Stimulated activated CD4-positive, alpha-beta T cell treated with anti-CD3 and anti-CD28 coated beads, TNF-alpha, amount 100 ng/mL, for 4 hours (primary cell): ENCODE measurements around the gene ADK.
"Not testable (repeated sequence)": the region's sequence is repeated elsewhere in the genome, so short reads cannot be mapped to it uniquely, and the experiment has no call there.

Experiments used
- DNase-seq, 3 experiments: peaks; one replicate each; pipeline ENCODE4 v3.0.0-alpha.2; 2020; ENCODE audit warnings: low read depth in 3 of 3

ADK gene

DNA sequence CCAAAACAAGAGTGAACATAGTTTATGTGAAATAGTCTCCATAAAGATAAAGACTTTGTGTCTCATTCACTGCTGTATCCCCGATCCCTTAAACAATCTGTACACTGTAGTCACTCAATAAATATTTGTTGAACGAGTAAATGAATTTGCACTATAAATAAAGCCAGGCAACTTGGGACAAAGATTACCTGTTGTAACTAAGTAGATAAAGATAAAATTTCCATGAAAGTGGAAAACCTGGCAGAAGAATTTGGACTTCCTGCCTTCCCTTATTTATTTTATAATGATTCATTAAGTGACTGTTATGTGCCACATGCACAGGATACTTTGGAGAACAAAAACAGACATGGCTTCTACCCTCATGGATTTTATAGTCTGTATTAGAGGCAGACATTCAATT is 397.7 kb downstream of the ADK start:
- DNase-seq: no peak

DNA sequence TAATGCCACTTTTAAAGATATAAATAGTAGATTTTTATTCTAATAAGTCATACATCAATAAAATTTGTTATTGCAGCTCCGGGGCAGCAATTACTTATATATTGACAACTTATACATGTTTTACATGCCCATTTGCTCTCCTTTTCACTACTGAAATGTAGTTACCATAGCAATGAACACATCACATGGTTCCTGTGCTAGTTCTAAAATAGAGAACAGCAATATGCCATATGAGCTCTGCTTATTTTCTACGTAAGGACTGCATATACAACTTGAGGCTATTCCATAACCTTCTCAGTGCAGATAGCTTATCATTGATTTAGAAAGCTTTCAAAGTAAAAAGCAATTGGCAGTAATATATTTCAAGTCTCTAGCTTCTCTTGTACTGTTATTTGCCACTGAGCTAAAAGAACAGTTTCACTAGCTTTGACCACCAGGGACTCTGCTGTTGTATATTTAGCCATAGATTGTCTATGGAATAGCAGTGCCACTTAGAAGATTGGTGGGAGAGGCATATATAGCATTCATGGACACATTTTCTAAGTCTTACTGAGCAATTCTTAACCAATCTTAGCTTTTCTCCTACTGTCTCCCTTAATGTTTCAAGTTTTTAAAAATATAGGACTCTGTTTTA is 405.2 kb downstream of the ADK start:
- DNase-seq: no peak

DNA sequence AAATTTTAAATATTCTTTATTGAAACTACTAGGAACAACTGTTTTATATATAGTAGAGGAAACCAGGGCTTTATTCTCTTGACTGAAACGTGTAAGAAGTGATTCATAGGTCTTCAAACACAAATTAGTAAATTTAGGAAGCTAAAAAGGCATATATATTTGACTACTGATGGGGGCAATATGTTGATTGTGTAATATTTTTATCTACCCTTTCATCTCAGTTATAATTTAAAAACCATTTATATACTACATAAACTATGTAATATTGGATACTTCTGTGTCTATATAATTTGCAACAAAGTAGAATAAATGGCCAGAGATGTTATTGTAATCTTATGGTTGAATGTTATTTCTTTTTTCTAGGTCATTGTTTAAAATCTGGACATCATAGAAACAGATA is 406.1 kb downstream of the ADK start:
- DNase-seq: no peak

- DNase-seq: no peak
These were observed 407.4 kb downstream of the ADK start for GRCh38 chr10:74558403-74558802.

GRCh38 chr10:74558897-74559296 is 407.9 kb downstream of the ADK start:
- no peak for DNase-seq

GRCh38 chr10:74568896-74569295 is 417.9 kb downstream of the ADK start:
- DNase-seq: not testable (repeated sequence)

DNA sequence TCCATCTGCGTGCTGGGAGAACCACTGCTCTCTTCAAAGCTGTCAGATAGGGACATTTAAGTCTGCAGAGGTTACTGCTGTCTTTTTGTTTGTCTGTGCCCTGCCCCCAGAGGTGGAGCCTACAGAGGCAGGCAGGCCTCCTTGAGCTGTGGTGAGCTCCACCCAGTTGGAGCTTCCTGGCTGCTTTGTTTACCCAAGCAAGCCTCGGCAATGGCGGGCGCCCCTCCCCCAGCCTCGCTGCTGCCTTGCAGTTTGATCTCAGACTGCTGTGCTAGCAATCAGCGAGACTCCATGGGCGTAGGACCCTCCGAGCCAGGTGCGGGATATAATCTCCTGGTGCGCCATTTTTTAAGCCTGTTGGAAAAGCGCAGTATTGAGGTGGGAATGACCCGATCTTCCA is 422.5 kb downstream of the ADK start:
- not testable (repeated sequence) for DNase-seq

DNA sequence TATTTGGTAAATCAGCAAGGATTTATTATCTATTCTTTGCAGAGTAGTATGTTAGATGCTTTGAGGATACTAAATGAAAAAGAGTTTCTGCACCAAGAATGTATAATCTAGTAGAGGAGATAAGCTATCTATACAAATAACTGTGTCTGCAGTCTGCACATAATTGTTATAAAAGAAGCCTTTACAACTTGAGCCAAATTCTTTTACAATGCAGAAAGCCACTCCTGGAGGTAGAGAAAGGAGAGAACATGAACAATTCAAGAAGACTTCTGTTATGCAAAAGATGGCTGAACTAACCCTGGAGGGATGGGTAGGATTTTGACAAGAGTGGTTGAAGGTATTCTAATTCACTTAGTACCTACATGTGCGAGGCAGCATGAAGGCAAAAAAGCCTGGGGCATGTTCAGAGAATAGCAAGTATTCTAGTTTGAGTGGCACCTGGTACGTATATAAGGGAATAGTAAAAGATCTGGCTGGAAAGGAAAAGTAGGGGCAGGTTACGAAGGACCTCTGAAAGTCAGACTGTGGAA is 424.2 kb downstream of the ADK start:
- DNase-seq: no peak

DNA sequence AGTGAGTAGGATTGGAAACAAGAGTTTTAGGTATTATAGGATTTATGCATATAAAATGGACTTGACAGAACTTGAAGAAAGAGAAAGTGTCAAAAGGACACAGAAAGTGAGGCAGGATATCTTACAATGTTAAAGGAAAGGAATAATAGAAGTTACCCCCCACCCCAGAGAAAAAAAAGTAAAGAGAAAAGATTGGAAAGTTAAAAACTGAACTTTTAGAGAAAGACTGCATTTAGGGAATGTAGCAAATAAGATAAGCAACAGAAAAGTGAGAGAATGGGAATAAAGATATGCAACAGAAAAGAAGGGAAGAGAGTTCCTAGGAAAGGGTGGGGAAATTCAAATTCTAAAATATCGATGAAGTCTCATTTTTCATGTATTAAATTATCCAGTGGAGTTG is 424.9 kb downstream of the ADK start:
- DNase-seq: no peak

- DNase-seq: no peak
These were observed 425.6 kb downstream of the ADK start for GRCh38 chr10:74576586-74576985.

DNA sequence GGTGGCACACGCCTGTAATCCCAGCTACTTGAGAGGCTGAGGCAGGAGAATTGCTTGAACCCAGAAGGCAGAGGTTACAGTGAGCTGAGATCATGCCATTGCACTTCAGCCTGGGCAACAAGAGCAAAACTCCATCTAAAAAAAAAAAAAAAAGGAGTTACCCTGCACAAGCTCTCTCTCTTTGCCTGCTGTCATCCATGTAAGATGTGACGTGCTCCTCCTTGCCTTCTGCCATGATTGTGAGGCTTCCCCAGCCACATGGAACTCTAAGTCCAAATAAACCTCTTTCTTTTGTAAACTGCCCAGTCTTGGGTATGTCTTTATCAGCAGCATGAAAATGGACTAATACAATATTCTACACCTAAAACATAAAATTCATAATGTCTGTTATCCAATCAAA is 429.4 kb downstream of the ADK start:
- not testable (repeated sequence) for DNase-seq

DNA sequence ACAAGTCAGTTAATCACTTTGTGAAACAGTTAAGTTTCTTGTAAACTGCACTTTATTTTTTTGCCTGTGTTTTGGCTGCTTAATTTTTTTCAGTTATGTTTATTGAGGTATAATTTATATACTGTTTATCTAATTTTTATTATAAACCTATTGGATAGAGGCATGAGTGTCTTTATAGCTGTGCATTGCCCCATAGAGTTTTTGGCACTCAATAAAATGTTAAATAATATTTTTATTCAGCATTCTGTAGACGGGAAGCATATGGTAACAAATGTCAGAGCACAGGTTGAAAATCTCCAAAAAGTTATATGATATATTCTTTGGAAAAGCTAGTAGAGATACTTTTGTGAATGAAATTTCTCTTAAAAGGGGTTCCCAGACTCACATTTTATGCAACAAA is 431.5 kb downstream of the ADK start:
- DNase-seq: no peak

GRCh38 chr10:74585231-74586087 is 434.4 kb downstream of the ADK start:
- peak in 2 of 3 experiments; percentile 6 to 9 for DNase-seq

DNA sequence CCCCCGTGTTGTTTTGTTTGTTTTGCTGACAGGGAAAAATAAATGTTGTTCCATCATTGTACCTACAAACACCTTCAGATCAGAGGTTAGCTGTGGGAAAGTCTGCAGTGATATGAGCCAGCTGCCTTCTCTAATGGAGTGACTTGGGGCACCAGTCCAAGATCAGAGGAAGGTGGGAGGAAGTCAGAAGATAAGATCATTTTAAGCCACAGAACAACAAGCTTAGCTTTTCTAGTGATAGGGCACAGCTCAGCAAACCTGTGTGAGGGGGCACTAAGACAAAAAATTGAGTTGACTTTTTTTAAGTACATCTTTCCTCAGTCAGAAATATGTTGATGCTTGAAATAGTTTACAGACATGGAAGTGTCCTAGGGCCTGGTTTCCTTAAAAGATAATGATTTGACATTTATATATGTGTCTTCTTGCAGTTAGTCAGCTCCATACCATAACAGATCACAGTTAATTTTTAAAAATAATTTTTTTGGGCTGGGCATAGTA is 435.1 kb downstream of the ADK start:
- DNase-seq: peak in 2 of 3 experiments; percentile 8 to 22

DNA sequence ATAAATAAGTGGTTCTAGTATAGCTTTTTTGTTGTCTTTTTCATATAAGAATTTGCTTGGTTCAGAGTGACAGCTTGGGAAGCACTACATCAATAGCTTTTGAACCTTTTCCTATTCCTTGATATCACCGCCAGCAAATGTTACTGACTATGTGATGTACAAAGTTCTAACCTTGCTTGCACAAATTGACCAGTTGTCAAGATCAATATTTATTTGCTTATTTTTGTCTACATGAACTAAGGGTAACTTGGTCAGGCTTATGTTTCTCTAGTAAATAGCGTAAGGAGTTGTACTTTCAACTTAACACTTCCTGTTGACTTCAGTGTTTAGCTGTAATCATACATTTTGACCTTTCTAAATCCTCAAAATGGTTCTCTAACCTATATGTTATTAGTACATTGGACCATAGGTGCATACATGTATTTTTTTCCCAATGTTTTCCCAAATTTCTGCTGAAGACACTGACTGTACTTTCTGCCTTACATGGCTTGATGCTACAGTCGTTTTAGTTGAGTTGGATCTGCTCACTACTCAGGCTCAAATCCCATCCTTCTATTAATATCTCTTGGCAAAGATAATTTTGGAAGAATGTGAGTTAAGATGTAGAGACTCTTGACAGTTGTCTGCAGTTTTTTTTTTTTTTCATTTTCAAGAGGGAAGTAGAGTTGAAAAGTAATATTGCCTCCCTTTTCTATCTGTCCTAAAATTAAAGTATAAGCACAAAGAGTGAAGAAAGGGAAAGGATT is 436.3 kb downstream of the ADK start:
- DNase-seq: no peak

DNA sequence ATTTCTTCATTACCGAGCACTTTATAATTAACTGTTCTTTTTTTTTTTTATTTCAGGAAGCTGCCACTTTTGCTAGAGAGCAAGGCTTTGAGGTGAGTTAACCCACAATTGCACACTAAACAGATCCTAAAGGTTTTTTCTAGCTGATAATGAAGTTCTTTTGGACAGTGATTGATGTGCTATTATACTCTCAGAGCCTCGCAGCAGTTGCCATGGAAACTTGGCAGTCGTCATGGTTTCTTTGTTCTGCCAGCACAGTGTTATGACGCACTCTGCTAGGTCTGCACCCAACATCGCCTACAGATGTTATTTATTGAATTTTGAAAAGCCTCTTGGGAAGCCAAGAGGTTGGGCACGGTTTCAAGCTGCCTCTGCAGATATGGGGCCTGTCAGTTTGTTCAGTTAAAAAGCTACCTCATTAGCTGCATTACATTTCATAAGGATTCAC is 438.2 kb downstream of the ADK start:
- DNase-seq: peak; percentile 27 to 75 (median 72)

GRCh38 chr10:74589851-74590250 is 438.8 kb downstream of the ADK start:
- DNase-seq: no peak

GRCh38 chr10:74593470-74593869 is 442.4 kb downstream of the ADK start:
- no peak for DNase-seq

- DNase-seq: no peak
These were observed 445.7 kb downstream of the ADK start for GRCh38 chr10:74596713-74597112.

DNA sequence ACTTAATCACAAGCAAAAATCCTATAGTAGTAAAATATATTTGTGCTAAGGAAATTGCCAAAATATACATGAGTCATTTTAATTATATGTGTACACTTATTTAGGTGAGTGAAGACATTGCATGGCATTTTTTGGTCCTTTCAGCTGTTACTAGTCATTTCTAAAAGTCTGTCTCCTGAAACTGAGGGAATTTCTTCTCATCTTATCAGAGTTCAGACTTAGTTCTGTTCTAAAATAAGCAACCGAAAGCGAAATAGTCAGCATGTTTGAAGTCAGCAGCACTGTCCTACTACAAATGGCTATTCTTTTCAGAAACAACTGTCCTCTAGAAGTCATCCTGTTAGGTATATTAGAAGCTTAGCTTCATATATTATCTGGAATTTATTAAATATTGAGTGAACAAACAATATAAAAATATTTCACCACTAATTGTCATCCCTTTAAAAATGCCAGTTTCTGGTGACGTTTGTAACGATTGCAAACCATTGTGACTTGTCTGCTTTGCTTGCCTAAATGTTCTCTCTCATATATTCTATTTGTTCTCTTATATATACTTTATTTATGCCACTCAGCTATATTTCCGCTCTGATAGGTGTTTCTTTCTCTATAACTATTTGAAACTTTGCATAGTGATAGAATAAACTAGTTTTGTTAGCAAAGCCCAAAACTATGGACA is 448.0 kb downstream of the ADK start:
- DNase-seq: no peak

GRCh38 chr10:74599672-74600071 is 448.7 kb downstream of the ADK start:
- no peak for DNase-seq
